ENCODE measurements around the gene RAD23B. TPM values are rescaled to one million over a fixed set of nuclear protein-coding genes. Genes with fewer than 3 reads are reported as not detected.

Gene RAD23B
- total RNA-seq, 2 experiments from 2014 or later, result 111 TPM

DNA sequence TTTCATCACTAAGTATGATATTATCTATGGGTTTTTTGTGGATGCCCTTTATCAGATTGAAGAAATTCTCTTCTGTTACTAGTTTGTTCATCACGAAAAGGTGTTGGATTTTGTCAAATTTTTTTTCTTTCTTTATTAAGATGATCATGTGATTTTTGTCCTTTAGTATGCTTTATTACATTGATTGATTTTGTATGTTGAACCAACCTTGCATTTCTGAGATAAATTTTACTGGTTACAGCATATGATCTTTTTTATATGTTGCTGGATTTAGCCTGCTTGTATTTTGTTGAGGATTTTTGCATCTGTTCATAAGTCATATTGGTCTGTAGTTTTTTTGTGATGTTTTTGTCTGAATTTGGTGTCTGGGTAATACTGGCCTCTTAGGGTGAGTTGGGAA lies 42.8 kb downstream of the RAD23B start:
- ChIA-PET CTCF (no interaction called here), POLR2A (no interaction called here)
- intact Hi-C loops (cut with micrococcal nuclease), result loop anchor here (2.0 kb wide), 1 partner anchor 43 kb away; the partner anchor contains the start of gene RAD23B
- Mint-ChIP-seq H3K4me3 (no peak overlapping the region), H3K27me3 (no peaks in the 10 kb centered on the region), H3K27ac (peak overlapping the region; percentile 51), H3K36me3 (peaks cover 58% of the 10 kb centered on the region), H3K9me3 (peaks cover 2% of the 10 kb centered on the region), H3K4me1 (ENCODE audit: low read depth) (peaks cover 14% of the 10 kb centered on the region)
- no peak for DNase-seq

DNA sequence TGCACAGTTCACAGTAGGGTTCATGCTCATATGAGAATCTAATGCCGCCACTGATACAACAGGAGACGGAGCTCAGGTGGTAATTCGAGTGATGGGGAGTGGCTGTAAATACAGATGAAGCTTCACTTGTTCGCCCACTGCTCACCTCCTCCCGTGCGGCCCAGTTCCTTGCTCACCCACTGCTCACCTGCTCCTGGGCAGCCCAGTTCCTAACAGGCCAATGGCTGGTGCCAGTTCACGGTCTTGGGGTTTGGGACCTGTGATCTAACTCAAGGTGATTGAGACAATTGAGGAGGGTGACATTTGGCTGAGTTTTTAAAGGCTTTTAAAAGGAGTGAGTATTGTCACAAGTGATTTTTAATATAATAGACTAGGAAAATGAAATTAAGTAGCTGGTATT lies 45.4 kb downstream of the RAD23B start:
- ChIA-PET POLR2A (no interaction called here), CTCF (interaction anchor here (3.5 kb wide), 1 partner anchor 13 kb away, joined by 17 read pairs; no protein-coding TSS in a partner anchor)
- intact Hi-C loops (cut with micrococcal nuclease), result no loop called here
- peaks cover 10% of the 10 kb centered on the region for H3K4me1 Mint-ChIP-seq (ENCODE audit: low read depth)
- H3K27me3 Mint-ChIP-seq, result no peaks in the 10 kb centered on the region
- H3K36me3 Mint-ChIP-seq, result peaks cover 67% of the 10 kb centered on the region
- peaks cover 2% of the 10 kb centered on the region for H3K9me3 Mint-ChIP-seq
- H3K27ac Mint-ChIP-seq, result no peak overlapping the region
- no peak overlapping the region for H3K4me3 Mint-ChIP-seq
- DNase-seq, result no peak

DNA sequence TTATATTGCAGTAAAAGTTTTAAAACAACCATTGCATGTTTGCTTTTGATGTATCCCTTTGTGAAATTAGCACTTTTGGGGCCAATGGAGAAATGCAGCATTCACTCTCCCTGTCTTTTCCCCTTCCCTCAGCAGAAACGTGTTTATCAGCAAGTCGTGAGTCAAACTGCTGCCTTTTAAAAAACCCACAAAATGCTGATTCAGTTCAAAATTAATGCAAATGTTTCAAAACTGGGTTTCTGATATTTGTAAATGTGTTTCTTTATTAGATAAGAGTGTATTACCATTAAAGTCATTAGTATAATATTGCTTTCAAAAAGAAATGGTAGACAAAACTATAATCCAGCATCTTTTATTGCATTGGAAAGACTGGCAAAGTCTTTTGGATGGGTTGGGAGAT lies 47.3 kb downstream of the RAD23B start:
- DNase-seq, result no peak
- ChIA-PET CTCF (interaction anchor here (3.5 kb wide), 1 partner anchor 11 kb away, joined by 17 read pairs; no protein-coding TSS in a partner anchor), POLR2A (no interaction called here)
- Mint-ChIP-seq H3K27ac (no peak overlapping the region), H3K4me3 (no peak overlapping the region), H3K36me3 (peaks cover 56% of the 10 kb centered on the region), H3K9me3 (no peaks in the 10 kb centered on the region), H3K4me1 (ENCODE audit: low read depth) (peaks cover 2% of the 10 kb centered on the region), H3K27me3 (no peaks in the 10 kb centered on the region)
- intact Hi-C loops (cut with micrococcal nuclease), result no loop called here

DNA sequence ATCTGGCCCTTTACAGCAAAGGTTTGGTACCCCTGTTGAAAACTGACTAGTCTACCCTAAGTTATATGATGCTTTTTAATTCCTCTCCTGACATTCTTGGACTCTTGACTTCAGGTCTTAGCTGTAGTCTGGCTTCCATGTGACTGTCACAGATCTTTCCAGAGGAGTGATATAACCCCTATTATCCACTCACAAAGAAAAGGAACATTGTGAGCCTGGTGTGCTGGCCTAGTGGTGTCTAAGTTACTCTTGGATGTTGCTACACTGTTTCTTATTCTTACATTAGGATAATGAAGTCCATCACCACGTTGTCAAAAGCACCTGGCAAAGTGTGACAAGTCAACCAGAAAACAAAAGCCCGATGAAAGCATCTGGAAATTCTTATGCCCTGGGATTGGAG lies 49.8 kb downstream of the RAD23B start:
- intact Hi-C loops (cut with micrococcal nuclease), result no loop called here
- H3K4me1 Mint-ChIP-seq (ENCODE audit: low read depth), result no peaks in the 10 kb centered on the region
- no peak overlapping the region for H3K27ac Mint-ChIP-seq
- H3K9me3 Mint-ChIP-seq, result no peaks in the 10 kb centered on the region
- no peak overlapping the region for H3K4me3 Mint-ChIP-seq
- peaks cover 41% of the 10 kb centered on the region for H3K36me3 Mint-ChIP-seq
- CTCF ChIA-PET, result interaction anchor here (0.9 kb wide), 1 partner anchor 8 kb away, joined by 4 read pairs; no protein-coding TSS in a partner anchor
- no peaks in the 10 kb centered on the region for H3K27me3 Mint-ChIP-seq
- no peak for DNase-seq
- POLR2A ChIA-PET, result no interaction called here

DNA sequence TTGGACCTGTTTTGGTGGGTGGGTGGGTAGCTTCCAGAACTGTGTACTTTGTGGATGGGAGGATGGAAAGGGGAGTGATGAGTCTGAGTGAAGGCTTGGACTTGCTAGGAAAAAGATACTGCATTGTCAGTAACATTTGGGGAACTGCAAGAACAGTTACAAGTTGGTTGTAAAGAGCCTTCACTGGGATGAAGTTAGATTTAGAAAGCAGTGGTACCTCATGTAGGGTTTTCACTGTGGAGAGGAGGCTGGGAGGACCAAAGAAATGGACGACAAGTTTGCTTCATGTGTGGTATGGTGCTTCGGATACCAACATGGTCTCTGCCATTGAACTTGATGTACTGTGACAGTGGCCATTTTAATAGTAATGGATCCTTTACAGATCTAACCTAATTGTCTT lies 50.3 kb downstream of the RAD23B start:
- peak overlapping the region; percentile 38 for H3K27ac Mint-ChIP-seq
- ChIA-PET POLR2A (no interaction called here), CTCF (interaction anchor here (0.9 kb wide), 1 partner anchor 8 kb away, joined by 4 read pairs; no protein-coding TSS in a partner anchor)
- H3K4me3 Mint-ChIP-seq, result no peak overlapping the region
- no peaks in the 10 kb centered on the region for H3K27me3 Mint-ChIP-seq
- no peaks in the 10 kb centered on the region for H3K9me3 Mint-ChIP-seq
- H3K36me3 Mint-ChIP-seq, result peaks cover 37% of the 10 kb centered on the region
- DNase-seq, result no peak
- no peaks in the 10 kb centered on the region for H3K4me1 Mint-ChIP-seq (ENCODE audit: low read depth)
- intact Hi-C loops (cut with micrococcal nuclease), result no loop called here

DNA sequence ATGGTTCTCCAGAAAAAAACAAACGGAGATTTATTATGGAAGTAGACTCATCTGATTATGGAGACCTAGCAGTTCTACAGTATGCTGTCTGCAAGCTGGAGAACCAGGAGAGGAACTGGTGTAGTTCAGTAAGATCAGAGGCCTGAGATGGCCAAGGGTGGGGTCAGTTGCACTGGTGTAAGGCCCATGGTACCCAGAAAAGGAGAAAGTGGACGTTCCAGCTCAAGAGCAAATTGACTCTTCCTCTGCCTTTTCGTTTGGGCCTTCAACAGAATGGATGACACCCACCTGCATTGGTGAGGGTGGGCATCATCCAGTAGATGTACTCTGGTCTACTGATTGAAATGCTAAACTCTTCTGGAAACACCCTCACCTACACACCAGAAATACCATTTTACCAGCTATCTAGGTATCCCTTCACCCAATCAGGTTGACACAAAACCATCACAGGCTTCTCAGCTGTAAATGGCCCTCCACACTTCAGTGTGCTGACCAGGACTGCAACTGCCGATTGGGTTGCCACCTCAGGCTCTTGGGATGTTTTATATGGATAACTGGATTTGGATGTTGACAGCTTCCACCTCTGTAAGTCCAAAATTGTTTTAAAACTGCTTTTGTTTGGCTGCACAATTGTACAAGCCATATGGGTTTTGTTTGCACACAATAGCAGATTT lies 51.2 kb downstream of the RAD23B start:
- Mint-ChIP-seq H3K36me3 (peaks cover 34% of the 10 kb centered on the region), H3K4me3 (no peak overlapping the region), H3K4me1 (ENCODE audit: low read depth) (no peaks in the 10 kb centered on the region), H3K27me3 (no peaks in the 10 kb centered on the region), H3K27ac (no peak overlapping the region), H3K9me3 (no peaks in the 10 kb centered on the region)
- intact Hi-C loops (cut with micrococcal nuclease), result no loop called here
- no peak for DNase-seq
- ChIA-PET POLR2A (no interaction called here), CTCF (no interaction called here)

DNA sequence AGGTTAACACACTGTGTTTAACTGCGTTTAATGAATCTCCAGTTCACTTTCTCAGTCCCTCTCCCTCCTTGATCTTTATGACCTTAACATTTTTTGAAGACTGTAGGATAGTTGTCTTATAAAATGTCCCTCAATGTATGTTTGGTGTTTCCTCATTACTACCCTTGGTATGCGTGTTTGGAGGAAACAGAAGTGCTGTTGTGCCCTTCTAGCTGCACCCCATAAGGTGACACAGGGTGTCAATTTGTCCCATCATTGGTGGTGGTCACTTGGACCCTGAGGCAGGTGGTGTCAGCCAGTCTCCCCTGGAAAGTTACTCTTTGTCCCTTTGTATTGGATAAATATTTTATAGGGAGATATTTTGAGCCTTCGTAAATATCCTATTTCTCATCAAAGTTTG lies 52.3 kb downstream of the RAD23B start:
- DNase-seq, result no peak
- Mint-ChIP-seq H3K27ac (no peak overlapping the region), H3K4me3 (no peak overlapping the region), H3K4me1 (ENCODE audit: low read depth) (no peaks in the 10 kb centered on the region), H3K27me3 (no peaks in the 10 kb centered on the region), H3K9me3 (no peaks in the 10 kb centered on the region), H3K36me3 (peaks cover 34% of the 10 kb centered on the region)
- POLR2A ChIA-PET, result no interaction called here
- CTCF ChIA-PET, result no interaction called here
- intact Hi-C loops (cut with micrococcal nuclease), result no loop called here

DNA sequence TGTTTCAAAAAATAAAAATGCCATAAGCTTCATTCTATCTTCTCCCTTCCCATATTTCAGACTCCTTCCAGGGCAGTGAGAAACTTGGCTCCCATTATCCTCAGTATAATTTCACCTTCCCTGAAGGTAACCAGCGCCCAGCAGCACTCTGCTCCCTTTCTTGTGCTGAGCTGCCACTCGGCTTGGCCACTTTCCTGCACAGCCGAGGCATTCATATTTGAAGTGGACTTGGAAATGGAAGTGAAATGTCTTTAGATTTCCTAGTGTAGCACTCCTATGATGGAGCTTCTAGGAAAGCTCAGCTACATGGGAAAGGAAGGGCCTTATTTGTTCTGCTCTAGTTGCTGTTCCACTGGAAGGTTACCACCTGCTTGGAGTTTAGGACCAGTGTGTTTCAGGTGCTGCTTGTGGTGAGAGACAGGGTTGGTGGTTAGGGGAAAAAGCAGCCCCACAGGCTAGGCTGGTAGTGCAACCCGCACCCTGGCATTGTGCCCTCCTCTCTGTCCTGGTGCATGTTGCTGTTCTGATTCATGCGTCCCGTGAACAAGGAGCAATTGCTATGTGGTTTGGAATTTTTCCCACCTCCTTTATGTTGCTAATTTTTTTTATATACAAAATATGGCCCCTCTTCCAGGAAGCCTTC lies 53.8 kb downstream of the RAD23B start:
- ChIA-PET CTCF (interaction anchor here (1.5 kb wide), 1 partner anchor 33 kb away, joined by 3 read pairs; no protein-coding TSS in a partner anchor), POLR2A (no interaction called here)
- H3K36me3 Mint-ChIP-seq, result peaks cover 22% of the 10 kb centered on the region
- no peaks in the 10 kb centered on the region for H3K9me3 Mint-ChIP-seq
- H3K27ac Mint-ChIP-seq, result no peak overlapping the region
- no peak for DNase-seq
- peaks cover 5% of the 10 kb centered on the region for H3K4me1 Mint-ChIP-seq (ENCODE audit: low read depth)
- no peaks in the 10 kb centered on the region for H3K27me3 Mint-ChIP-seq
- intact Hi-C loops (cut with micrococcal nuclease), result no loop called here
- H3K4me3 Mint-ChIP-seq, result no peak overlapping the region

DNA sequence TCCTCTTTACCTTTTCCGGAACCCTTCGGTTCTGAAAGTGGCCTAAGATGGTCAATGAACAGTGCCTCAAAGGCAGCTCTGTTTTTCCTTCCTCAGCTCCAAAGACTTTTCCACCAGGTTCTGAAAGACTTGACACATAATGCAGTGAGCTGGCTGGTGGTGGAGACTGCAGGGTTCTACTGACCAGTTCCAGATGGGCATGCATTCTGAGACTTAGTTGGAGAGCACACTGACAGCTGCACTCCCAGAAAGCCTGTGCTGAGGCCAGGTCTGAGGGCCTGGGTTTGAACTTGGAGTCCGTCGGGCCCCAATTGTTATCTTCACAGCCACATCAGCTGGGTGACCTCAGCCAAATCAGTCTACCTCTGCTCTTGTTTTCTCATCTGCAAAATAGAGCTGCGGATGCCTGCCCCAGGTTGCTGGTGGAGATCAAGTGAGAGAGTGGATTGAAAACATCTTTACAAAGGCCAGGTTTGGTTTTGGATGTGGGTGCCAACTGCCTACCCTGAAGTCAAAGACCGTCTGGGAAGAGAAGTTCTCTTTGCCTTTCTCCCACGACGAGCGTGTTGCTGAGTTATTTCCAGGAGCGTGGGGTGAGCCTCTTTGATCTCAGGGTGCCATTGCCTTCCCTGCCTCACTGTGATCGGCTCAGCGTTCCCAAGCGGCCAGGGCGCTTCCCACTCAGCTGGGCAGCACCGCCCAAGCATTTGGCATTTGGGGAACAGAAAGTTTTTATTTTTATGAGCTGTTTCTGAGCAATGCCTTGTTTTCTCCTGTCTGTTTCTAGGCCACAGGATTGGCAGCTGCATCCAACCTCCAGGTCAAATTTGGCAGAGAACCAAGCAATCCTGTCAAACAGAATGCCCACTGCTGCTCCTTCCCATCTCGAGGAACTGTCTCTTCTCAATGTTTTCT lies 54.9 kb downstream of the RAD23B start:
- H3K4me3 Mint-ChIP-seq, result no peak overlapping the region
- no peaks in the 10 kb centered on the region for H3K27me3 Mint-ChIP-seq
- DNase-seq, result no peak
- H3K27ac Mint-ChIP-seq, result no peak overlapping the region
- ChIA-PET CTCF (interaction anchor here (1.5 kb wide), 1 partner anchor 34 kb away, joined by 3 read pairs; no protein-coding TSS in a partner anchor), POLR2A (no interaction called here)
- H3K9me3 Mint-ChIP-seq, result no peaks in the 10 kb centered on the region
- H3K4me1 Mint-ChIP-seq (ENCODE audit: low read depth), result peaks cover 5% of the 10 kb centered on the region
- H3K36me3 Mint-ChIP-seq, result peaks cover 12% of the 10 kb centered on the region
- intact Hi-C loops (cut with micrococcal nuclease), result no loop called here

DNA sequence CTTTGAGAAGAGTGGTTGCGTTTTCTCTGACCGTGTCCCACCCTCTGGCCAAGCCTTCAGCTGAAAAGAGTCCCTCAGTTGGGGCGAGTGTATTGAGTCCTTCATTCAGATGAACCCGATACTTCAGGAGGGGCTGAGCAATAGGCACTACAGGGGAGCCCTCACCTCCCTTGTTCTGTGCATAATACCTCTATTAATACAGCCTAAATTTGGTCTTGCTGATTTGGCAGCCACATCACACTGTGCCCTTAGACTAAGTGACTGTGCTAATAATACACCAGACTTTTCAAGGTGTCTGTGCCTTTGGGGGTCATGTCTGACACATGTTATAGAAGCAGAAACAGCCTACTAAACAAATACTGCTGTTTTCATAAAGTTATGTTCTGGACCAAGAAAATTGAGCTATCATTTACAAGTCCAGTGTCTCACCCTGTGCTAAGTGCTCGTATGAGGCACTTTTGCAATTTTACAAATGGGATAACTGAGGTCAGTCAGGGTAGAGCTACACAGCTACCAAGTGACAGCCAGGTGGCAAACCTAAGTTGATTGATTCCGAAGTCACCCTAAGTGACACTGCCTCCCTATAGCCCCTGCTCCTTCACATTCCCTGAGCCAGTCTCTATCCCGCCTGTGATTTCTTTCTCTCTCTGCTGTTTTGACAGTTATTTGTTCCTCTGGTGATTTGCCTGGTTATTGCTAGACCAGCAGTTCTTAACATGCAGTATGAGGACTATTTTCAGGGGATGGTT lies 56.0 kb downstream of the RAD23B start:
- no peaks in the 10 kb centered on the region for H3K9me3 Mint-ChIP-seq
- intact Hi-C loops (cut with micrococcal nuclease), result no loop called here
- H3K27me3 Mint-ChIP-seq, result no peaks in the 10 kb centered on the region
- peaks cover 5% of the 10 kb centered on the region for H3K4me1 Mint-ChIP-seq (ENCODE audit: low read depth)
- CTCF ChIA-PET, result no interaction called here
- peaks cover 3% of the 10 kb centered on the region for H3K36me3 Mint-ChIP-seq
- H3K4me3 Mint-ChIP-seq, result no peak overlapping the region
- H3K27ac Mint-ChIP-seq, result no peak overlapping the region
- POLR2A ChIA-PET, result interaction anchor here (0.7 kb wide), 1 partner anchor 56 kb away, joined by 3 read pairs; the partner anchor contains the start of gene RAD23B
- no peak for DNase-seq

DNA sequence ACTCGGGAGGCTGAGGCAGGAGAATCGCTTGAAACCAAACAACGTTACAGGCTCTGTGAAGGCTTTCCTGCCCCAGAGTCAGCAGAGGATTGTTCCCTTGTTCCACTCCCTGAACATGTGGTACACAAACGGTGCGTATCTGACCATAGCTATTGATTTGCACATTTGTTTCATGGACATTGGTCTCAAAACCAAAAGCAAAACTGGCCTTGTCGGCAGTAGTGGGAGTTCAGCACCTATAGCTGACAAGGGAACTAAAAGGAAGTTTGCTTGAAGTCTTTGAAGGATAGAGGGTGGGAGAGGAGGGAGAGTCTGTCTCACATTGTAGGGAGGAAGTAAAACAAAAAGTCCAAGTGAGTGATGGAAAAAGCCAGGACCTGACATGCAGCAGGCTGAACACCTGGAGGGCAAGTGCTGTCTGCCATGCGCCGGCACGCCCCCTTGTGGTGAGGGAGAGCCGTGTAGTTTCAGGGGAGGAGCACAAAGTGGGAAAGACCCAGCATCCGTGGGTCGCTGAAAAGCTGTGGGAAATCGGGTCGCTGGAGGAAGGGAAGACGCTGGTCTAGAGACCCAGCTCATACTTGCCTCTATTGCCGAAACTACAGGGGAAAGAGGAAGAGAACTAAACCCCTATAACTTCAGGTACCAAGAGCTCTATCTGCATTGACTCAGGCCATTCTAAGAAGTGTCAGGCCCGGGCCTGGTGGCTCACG lies 58.0 kb downstream of the RAD23B start:
- CTCF ChIA-PET, result interaction anchor here (0.7 to 3.2 kb wide), 47 partner anchors 8 to 214 kb away, joined by 3 to 43 read pairs (median 5); partner anchors contain the start of gene RAD23B
- Mint-ChIP-seq H3K4me3 (no peak overlapping the region), H3K27me3 (peaks cover 2% of the 10 kb centered on the region), H3K27ac (no peak overlapping the region), H3K36me3 (peaks cover 2% of the 10 kb centered on the region), H3K9me3 (no peaks in the 10 kb centered on the region), H3K4me1 (ENCODE audit: low read depth) (peaks cover 9% of the 10 kb centered on the region)
- POLR2A ChIA-PET, result interaction anchor here (0.6 to 1.6 kb wide), 2 partner anchors 57 to 331 kb away, joined by 3 to 4 read pairs; no protein-coding TSS in a partner anchor
- peak; percentile 86 for DNase-seq
- intact Hi-C loops (cut with micrococcal nuclease), result loop anchor here (1.0 to 2.0 kb wide), 3 partner anchors 58 to 204 kb away; partner anchors contain the start of gene RAD23B
